NCI-H345 (cell line): ENCODE data around the gene RBM12.

Experiments
- DNase-seq: peaks from one replicate; lab custom pipeline; 2025; lab: John Stamatoyannopoulos, UW

RBM12 gene

DNA sequence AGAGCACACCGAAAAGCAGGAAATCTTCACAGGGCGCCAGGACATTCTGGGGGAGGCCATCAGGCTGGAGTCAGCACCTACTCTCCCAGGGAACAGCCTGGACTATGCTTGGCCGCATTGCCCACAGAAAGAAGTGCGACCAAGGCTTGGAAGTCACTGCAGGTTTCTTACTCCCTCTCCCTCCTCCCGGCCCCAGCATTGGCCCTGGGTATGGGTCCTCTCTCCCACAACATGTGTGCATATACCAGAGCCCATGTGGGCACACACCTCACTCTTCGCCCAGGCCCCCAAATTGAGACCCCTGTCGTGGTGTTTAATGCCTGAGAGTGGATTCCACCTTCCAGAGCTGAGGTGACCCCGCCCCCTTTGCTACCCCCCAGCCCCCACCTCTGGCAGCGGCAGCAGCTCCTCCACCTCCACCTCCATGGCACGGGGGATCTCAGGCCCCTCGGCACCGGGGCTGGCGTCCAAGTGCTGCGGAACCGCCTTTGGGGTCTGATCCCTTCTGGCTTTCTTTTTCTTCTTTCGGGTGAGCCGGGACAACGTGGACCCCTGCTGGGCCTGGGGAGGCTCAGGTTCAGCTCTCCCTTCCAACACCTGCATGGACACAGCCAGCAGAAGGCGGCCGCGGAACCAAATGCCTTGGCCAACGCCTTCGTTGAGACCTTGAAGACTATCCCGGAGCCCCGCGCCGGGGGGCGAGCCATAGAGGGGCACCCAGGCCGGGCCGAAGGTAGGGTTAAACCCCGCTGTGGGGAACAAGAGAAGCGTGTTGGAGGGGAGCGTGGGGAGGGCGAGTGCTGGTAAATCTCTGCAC lies 64.3 kb downstream of the RBM12 start:
- DNase-seq, result no peak

DNA sequence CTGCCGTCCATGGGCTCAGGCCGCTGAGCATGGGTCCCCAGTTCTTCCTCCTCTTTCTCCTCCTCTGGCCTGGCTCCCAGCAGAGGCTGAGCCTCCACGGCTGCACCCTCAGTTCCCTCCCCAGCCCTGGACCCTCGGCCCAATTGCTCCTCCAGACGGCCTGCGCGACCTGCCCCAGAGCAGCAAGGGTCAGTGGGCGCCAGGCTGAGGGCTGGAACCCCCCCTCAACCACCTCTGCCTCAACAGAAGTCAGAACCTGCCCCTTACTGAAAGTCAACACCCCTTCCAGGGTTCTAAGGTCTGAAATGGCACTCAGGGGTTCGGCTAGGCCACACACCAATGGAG lies 65.0 kb downstream of the RBM12 start:
- no peak for DNase-seq
